C4-2B (cell line): ENCODE results near the gene PRUNE1.

Experiments used
- H3K27ac ChIP-seq: fragments of 450-650 bp; 2 replicates; pipeline ENCODE4 v1.5.1; 2017
- CTCF ChIP-seq: fragments of 450-650 bp; conservative IDR thresholded peaks from 2 replicates; pipeline ENCODE4 v1.5.1; 2017; ENCODE audit warnings: mild to moderate bottlenecking
- ZFX ChIP-seq: fragments of 450-650 bp; IDR thresholded peaks from 2 replicates; pipeline ENCODE4 v1.6.1; 2017

The PRUNE1 gene

GRCh38 chr1:151070474-151071276, 62.4 kb downstream of the PRUNE1 start, which contains the start of gene GABPB2:
GABPB2 (plus strand) TSS chr1:151070761; CDS start chr1:151088190, 17,429 bp downstream.
- peak within 1 kb of the TSS; percentile 93 for H3K27ac ChIP-seq
- TF ChIP-seq CTCF, result peak; percentile 99
- TF ChIP-seq ZFX, result no peak

- TF ChIP-seq ZFX (no peak), CTCF (no peak)
- H3K27ac ChIP-seq, result no peak overlapping the region
These were observed 64.0 kb downstream of the PRUNE1 start for GRCh38 chr1:151072224-151072623.
